Measurements from ENCODE around the gene TMEM119. TPM values are rescaled to one million over a fixed set of nuclear protein-coding genes. Genes with fewer than 3 reads are reported as not detected.

The TMEM119 gene
- polyA plus RNA-seq, 1 of the 3 experiments (the other 2 are of a cell fraction): 25.7 TPM

- Histone ChIP-seq H3K4me1 (ENCODE audit: control insufficient read depth in 1 of 2, insufficient read depth in 2 of 2, low read depth in 1 of 2, low read length in 1 of 2) (peaks cover 16 to 65% of the 10 kb centered on the region in 2 experiments; a peak in 3 of 4 replicates), H3K4me2 (no peak overlapping the region), H3K27me3 (ENCODE audit: insufficient read depth) (no peaks in the 10 kb centered on the region), H3K4me3 (ENCODE audit: low read depth in 2 of 2, low read length in 1 of 2) (no peak overlapping the region), H3K9me2 (no peaks in the 10 kb centered on the region), H3F3A (replicated peaks; ENCODE audit: insufficient read depth) (peaks cover 72% of the 10 kb centered on the region), H3K36me3 (replicated peaks in 1 of 2; ENCODE audit: control insufficient read depth in 1 of 2, insufficient read depth in 2 of 2, low read length in 1 of 2) (peaks cover 43 to 59% of the 10 kb centered on the region in 2 experiments), H3K27ac (ENCODE audit: low read depth in 2 of 2, low read length in 1 of 2) (peak overlapping the region; percentile 30 to 87; a peak in 2 of 4 replicates), H2AFZ (ENCODE audit: low read depth) (no peak overlapping the region), H3K79me2 (ENCODE audit: insufficient read depth) (peaks cover 37% of the 10 kb centered on the region; the same call in 1 of the 2 replicates), H3K9ac (no peak overlapping the region), H3K9me3 (no peaks in the 10 kb centered on the region), H4K20me1 (ENCODE audit: insufficient read depth) (no peaks in the 10 kb centered on the region; the same call in 1 of the 2 replicates)
- 93% methylated on average over 15 of the region's 15 CpGs for WGBS (ENCODE audit: low lambda C conversion rate)
- TF ChIP-seq CHD2 (IDR thresholded peaks at IDR 0.05; ENCODE audit: low read length, partially characterized antibody) (no peak), JUND (IDR thresholded peaks at IDR 0.05) (no peak), EZH2phosphoT487 (IDR thresholded peaks at IDR 0.05; ENCODE audit: borderline replicate concordance, low read depth) (no peak), RFX5 (IDR thresholded peaks at IDR 0.05; ENCODE audit: low read length) (no peak), POLR2AphosphoS5 (IDR thresholded peaks at IDR 0.05; ENCODE audit: low read depth, low read length) (no peak), TAF1 (IDR thresholded peaks at IDR 0.05; ENCODE audit: borderline replicate concordance, low read depth, low read length) (no peak), MXI1 (IDR thresholded peaks at IDR 0.05; ENCODE audit: low read depth, low read length) (no peak), ELF1 (IDR thresholded peaks at IDR 0.05) (no peak), YY1 (IDR thresholded peaks at IDR 0.05; ENCODE audit: low read depth) (no peak), FOXM1 (IDR thresholded peaks at IDR 0.05; ENCODE audit: low read depth) (no peak), TCF12 (IDR thresholded peaks at IDR 0.05) (no peak), MAX (IDR thresholded peaks at IDR 0.05; ENCODE audit: low read depth) (no peak)
- TF ChIP-seq, protein P1, sequence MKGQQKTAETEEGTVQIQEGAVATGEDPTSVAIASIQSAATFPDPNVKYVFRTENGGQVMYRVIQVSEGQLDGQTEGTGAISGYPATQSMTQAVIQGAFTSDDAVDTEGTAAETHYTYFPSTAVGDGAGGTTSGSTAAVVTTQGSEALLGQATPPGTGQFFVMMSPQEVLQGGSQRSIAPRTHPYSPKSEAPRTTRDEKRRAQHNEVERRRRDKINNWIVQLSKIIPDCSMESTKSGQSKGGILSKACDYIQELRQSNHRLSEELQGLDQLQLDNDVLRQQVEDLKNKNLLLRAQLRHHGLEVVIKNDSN (IDR thresholded peaks at IDR 0.05; ENCODE audit: borderline replicate concordance, low read depth): no peak
- TF ChIP-seq, protein P2, sequence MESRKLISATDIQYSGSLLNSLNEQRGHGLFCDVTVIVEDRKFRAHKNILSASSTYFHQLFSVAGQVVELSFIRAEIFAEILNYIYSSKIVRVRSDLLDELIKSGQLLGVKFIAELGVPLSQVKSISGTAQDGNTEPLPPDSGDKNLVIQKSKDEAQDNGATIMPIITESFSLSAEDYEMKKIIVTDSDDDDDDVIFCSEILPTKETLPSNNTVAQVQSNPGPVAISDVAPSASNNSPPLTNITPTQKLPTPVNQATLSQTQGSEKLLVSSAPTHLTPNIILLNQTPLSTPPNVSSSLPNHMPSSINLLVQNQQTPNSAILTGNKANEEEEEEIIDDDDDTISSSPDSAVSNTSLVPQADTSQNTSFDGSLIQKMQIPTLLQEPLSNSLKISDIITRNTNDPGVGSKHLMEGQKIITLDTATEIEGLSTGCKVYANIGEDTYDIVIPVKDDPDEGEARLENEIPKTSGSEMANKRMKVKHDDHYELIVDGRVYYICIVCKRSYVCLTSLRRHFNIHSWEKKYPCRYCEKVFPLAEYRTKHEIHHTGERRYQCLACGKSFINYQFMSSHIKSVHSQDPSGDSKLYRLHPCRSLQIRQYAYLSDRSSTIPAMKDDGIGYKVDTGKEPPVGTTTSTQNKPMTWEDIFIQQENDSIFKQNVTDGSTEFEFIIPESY (IDR thresholded peaks at IDR 0.05; ENCODE audit: borderline replicate concordance, low read depth): no peak
- TF ChIP-seq, protein P3, sequence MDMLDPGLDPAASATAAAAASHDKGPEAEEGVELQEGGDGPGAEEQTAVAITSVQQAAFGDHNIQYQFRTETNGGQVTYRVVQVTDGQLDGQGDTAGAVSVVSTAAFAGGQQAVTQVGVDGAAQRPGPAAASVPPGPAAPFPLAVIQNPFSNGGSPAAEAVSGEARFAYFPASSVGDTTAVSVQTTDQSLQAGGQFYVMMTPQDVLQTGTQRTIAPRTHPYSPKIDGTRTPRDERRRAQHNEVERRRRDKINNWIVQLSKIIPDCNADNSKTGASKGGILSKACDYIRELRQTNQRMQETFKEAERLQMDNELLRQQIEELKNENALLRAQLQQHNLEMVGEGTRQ (IDR thresholded peaks at IDR 0.05; ENCODE audit: borderline replicate concordance, low read depth, low read length): no peak
- DNase-seq: no peak
- CTCF ChIA-PET: interaction anchor here (1.1 to 3.0 kb wide), 6 partner anchors 9 to 158 kb away, joined by 3 to 18 read pairs (median 6); no protein-coding TSS in a partner anchor
- POLR2A ChIA-PET: no interaction called here
Observed at GRCh38 chr12:108645686-108646599, 48.1 kb upstream of the TMEM119 start.
